Progenitor cell of endocrine pancreas (in vitro differentiated cells): ENCODE data around the gene SFI1. TPM values are rescaled to one million over a fixed set of nuclear protein-coding genes. Genes with fewer than 3 reads are reported as not detected.

ENCODE experiments used
- DNase-seq: peaks from one replicate; pipeline ENCODE4 v3.0.0; 2021; ENCODE audit warnings: low spot score; ENCODE audit not compliant: unreplicated experiment
- H3K27ac Mint-ChIP-seq: 2 replicates; pipeline ENCODE4 v1.8.0; 2021; ENCODE audit warnings: mild to moderate bottlenecking, moderate library complexity, mixed read lengths
- H3K27me3 Mint-ChIP-seq: 2 replicates; pipeline ENCODE4 v1.8.0; 2021; ENCODE audit warnings: mixed read lengths
- H3K36me3 Mint-ChIP-seq: 2 replicates; pipeline ENCODE4 v1.8.0; 2022; ENCODE audit warnings: mixed read lengths; ENCODE audit not compliant: insufficient read depth
- H3K4me1 Mint-ChIP-seq: 2 replicates; pipeline ENCODE4 v1.8.0; 2021; ENCODE audit warnings: low read depth, mixed read lengths
- H3K4me3 Mint-ChIP-seq: 2 replicates; pipeline ENCODE4 v1.8.0; 2021; ENCODE audit warnings: low read depth, mild to moderate bottlenecking, moderate library complexity, mixed read lengths
- H3K9me3 Mint-ChIP-seq: 2 replicates; pipeline ENCODE4 v1.8.0; 2021; ENCODE audit warnings: low read depth, mixed read lengths
- CTCF ChIP-seq: fragments of 200-600 bp; sonication (generic); IDR thresholded peaks from one replicate; pipeline ENCODE4 v1.5.0; 2021; ENCODE audit warnings: antibody characterized with exemption, mild to moderate bottlenecking; ENCODE audit not compliant: unreplicated experiment
- total RNA-seq: library from RNA; stranded (reverse); gene quantifications from 2 replicates; pipeline ENCODE4 v1.2.1, GENCODE V29; 2021

Gene SFI1
- total RNA-seq, 1 donor from 2014 or later, result 66.3 TPM

GRCh38 chr22:31620756-31621480 is 124.6 kb downstream of the SFI1 start:
- Mint-ChIP-seq H3K4me3 (no peak overlapping the region), H3K27ac (no peak overlapping the region), H3K4me1 (peaks cover 9% of the 10 kb centered on the region), H3K27me3 (no peaks in the 10 kb centered on the region), H3K9me3 (no peaks in the 10 kb centered on the region), H3K36me3 (peaks cover 4% of the 10 kb centered on the region)
- DNase-seq, result no peak
- no peak for TF ChIP-seq CTCF

- DNase-seq, result no peak
- Mint-ChIP-seq H3K27me3 (no peaks in the 10 kb centered on the region), H3K4me3 (no peak overlapping the region), H3K9me3 (no peaks in the 10 kb centered on the region), H3K27ac (no peak overlapping the region), H3K4me1 (peaks cover 16% of the 10 kb centered on the region), H3K36me3 (peaks cover 4% of the 10 kb centered on the region)
- no peak for TF ChIP-seq CTCF
Observed at GRCh38 chr22:31621507-31622124, 125.3 kb downstream of the SFI1 start.

GRCh38 chr22:31622980-31623379 is 126.6 kb downstream of the SFI1 start:
- Mint-ChIP-seq H3K36me3 (peaks cover 4% of the 10 kb centered on the region), H3K27ac (peak overlapping the region; percentile 33), H3K9me3 (no peaks in the 10 kb centered on the region), H3K4me1 (peaks cover 21% of the 10 kb centered on the region), H3K27me3 (no peaks in the 10 kb centered on the region), H3K4me3 (no peak overlapping the region)
- TF ChIP-seq CTCF, result no peak
- DNase-seq, result no peak

GRCh38 chr22:31623592-31624304 is 127.4 kb downstream of the SFI1 start:
- Mint-ChIP-seq H3K36me3 (peaks cover 4% of the 10 kb centered on the region), H3K27me3 (no peaks in the 10 kb centered on the region), H3K4me1 (peaks cover 21% of the 10 kb centered on the region), H3K4me3 (no peak overlapping the region), H3K27ac (peak overlapping the region; percentile 33), H3K9me3 (no peaks in the 10 kb centered on the region)
- no peak for DNase-seq
- no peak for TF ChIP-seq CTCF

- no peaks in the 10 kb centered on the region for H3K27me3 Mint-ChIP-seq
- DNase-seq, result no peak
- no peaks in the 10 kb centered on the region for H3K9me3 Mint-ChIP-seq
- no peaks in the 10 kb centered on the region for H3K36me3 Mint-ChIP-seq
- H3K4me1 Mint-ChIP-seq, result peaks cover 21% of the 10 kb centered on the region
- H3K4me3 Mint-ChIP-seq, result no peak overlapping the region
- TF ChIP-seq CTCF, result no peak
- no peak overlapping the region for H3K27ac Mint-ChIP-seq
Observed at GRCh38 chr22:31625257-31625640, 128.9 kb downstream of the SFI1 start.
